Measurements from ENCODE around the gene DPP10. TPM values are rescaled to one million over a fixed set of nuclear protein-coding genes. Genes with fewer than 3 reads are reported as not detected.

DPP10 gene
- total RNA-seq, 1 experiment from 2014 or later = not detected

DNA sequence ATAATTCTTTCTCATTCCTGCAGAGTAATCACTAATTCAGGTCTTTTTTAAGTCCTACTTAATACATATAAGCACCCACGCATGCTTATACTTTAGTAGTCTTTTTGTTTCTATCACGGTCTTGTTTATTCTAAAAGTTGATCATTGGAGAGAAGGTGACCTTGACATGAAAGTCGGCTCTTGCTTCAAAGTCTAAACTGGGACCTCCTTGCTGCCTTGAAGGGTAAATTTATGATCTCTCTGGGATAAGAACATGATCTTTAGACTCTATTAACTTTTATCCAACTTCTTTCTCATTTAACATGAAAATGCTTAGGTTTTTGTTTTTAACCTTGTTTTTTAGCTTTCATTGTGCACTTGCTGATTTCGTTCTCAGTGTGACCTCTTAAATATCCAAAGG lies 792.3 kb downstream of the DPP10 start:
- TF ChIP-seq, protein P1, sequence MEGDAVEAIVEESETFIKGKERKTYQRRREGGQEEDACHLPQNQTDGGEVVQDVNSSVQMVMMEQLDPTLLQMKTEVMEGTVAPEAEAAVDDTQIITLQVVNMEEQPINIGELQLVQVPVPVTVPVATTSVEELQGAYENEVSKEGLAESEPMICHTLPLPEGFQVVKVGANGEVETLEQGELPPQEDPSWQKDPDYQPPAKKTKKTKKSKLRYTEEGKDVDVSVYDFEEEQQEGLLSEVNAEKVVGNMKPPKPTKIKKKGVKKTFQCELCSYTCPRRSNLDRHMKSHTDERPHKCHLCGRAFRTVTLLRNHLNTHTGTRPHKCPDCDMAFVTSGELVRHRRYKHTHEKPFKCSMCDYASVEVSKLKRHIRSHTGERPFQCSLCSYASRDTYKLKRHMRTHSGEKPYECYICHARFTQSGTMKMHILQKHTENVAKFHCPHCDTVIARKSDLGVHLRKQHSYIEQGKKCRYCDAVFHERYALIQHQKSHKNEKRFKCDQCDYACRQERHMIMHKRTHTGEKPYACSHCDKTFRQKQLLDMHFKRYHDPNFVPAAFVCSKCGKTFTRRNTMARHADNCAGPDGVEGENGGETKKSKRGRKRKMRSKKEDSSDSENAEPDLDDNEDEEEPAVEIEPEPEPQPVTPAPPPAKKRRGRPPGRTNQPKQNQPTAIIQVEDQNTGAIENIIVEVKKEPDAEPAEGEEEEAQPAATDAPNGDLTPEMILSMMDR (IDR thresholded peaks at IDR 0.05; ENCODE audit: unreplicated experiment) = no peak
- Mint-ChIP-seq H3K27ac (ENCODE audit: unreplicated experiment) (no peak overlapping the region), H3K4me1 (ENCODE audit: low read depth, unreplicated experiment) (no peaks in the 10 kb centered on the region), H3K36me3 (ENCODE audit: insufficient read depth, unreplicated experiment) (no peaks in the 10 kb centered on the region), H3K9me3 (ENCODE audit: low read depth, unreplicated experiment) (peaks cover 8% of the 10 kb centered on the region), H3K4me3 (ENCODE audit: low read depth, unreplicated experiment) (no peak overlapping the region), H3K27me3 (ENCODE audit: unreplicated experiment) (no peaks in the 10 kb centered on the region)
- BruUV-seq (replicated peaks) = no TSS peak
- intact Hi-C loops (cut with micrococcal nuclease; ENCODE audit: unreplicated experiment) = no loop called here
- DNase-seq = no peak
- CTCF ChIA-PET = no interaction called here

DNA sequence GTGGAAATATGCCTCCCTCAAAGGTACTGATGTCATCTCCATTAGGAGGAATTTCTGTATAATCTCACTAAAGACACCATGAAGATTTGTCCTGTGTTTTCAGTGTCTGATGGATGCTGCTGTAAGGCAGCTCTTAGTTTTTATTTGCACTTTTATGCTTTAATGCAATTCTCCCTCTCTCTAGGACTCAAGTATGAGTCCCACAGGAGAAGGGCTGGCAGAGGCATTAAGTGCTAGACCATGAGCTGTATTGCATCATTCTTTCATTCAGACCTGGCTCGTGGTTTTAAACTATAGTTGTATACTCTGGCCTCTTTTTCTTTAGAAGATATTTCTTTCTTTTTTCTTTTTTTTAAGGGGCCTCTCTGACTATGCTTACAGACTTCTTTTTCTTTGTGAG lies 805.6 kb downstream of the DPP10 start:
- H3K27ac Mint-ChIP-seq (ENCODE audit: unreplicated experiment) = no peak overlapping the region
- no peaks in the 10 kb centered on the region for H3K36me3 Mint-ChIP-seq (ENCODE audit: insufficient read depth, unreplicated experiment)
- intact Hi-C loops (cut with micrococcal nuclease; ENCODE audit: unreplicated experiment) = no loop called here
- TF ChIP-seq, protein P1 (IDR thresholded peaks at IDR 0.05; ENCODE audit: unreplicated experiment) = no peak
- no peaks in the 10 kb centered on the region for H3K27me3 Mint-ChIP-seq (ENCODE audit: unreplicated experiment)
- CTCF ChIA-PET = no interaction called here
- BruUV-seq (replicated peaks) = no TSS peak
- H3K9me3 Mint-ChIP-seq (ENCODE audit: low read depth, unreplicated experiment) = peaks cover 21% of the 10 kb centered on the region
- H3K4me3 Mint-ChIP-seq (ENCODE audit: low read depth, unreplicated experiment) = no peak overlapping the region
- H3K4me1 Mint-ChIP-seq (ENCODE audit: low read depth, unreplicated experiment) = no peaks in the 10 kb centered on the region
- no peak for DNase-seq

DNA sequence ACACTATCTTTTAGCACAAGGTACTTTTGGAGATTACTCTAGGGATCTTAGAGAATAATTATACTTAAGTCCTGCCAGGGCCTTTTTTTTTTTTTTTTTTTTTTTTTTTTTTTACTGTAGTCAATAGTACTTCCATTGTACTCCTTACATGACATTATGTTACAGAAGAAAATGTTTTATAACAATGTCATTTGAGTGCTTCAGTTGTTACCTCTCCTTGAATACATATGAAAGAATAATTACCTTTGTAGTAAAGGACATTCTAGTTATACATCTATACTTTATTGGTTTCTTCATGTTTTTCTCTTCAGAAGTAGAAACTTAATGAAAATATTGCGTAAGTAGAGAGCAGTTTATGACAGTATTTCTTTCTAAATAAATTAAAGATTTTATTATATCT lies 834.9 kb downstream of the DPP10 start:
- TF ChIP-seq, protein P1 (IDR thresholded peaks at IDR 0.05; ENCODE audit: unreplicated experiment) = no peak
- H3K27ac Mint-ChIP-seq (ENCODE audit: unreplicated experiment) = no peak overlapping the region
- no peak for DNase-seq
- H3K4me1 Mint-ChIP-seq (ENCODE audit: low read depth, unreplicated experiment) = no peaks in the 10 kb centered on the region
- no peaks in the 10 kb centered on the region for H3K36me3 Mint-ChIP-seq (ENCODE audit: insufficient read depth, unreplicated experiment)
- no TSS peak for BruUV-seq (replicated peaks)
- peaks cover 11% of the 10 kb centered on the region for H3K9me3 Mint-ChIP-seq (ENCODE audit: low read depth, unreplicated experiment)
- no peaks in the 10 kb centered on the region for H3K27me3 Mint-ChIP-seq (ENCODE audit: unreplicated experiment)
- CTCF ChIA-PET = no interaction called here
- no peak overlapping the region for H3K4me3 Mint-ChIP-seq (ENCODE audit: low read depth, unreplicated experiment)
- intact Hi-C loops (cut with micrococcal nuclease; ENCODE audit: unreplicated experiment) = no loop called here

DNA sequence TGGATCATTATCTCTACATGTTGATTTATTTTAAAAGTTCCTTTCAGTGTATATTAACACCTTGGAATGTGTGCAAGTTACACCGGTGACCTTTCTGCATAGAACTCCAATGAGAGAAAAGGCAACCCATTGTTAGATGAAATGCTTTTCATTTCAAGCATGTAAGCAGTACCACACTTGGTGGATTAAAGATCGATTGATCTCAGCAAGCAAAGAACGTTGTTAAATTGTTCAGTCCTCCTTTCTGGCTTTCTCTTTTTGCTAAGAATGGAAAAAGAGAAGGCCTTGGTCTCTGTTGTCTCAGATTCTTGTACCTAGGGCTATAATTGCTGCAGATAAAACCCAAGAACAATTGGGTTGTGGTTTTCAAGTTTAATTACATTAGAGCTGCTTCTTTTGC lies 843.0 kb downstream of the DPP10 start:
- CTCF ChIA-PET = no interaction called here
- H3K27ac Mint-ChIP-seq (ENCODE audit: unreplicated experiment) = no peak overlapping the region
- intact Hi-C loops (cut with micrococcal nuclease; ENCODE audit: unreplicated experiment) = no loop called here
- H3K4me3 Mint-ChIP-seq (ENCODE audit: low read depth, unreplicated experiment) = no peak overlapping the region
- H3K36me3 Mint-ChIP-seq (ENCODE audit: insufficient read depth, unreplicated experiment) = no peaks in the 10 kb centered on the region
- no TSS peak for BruUV-seq (replicated peaks)
- H3K4me1 Mint-ChIP-seq (ENCODE audit: low read depth, unreplicated experiment) = no peaks in the 10 kb centered on the region
- H3K9me3 Mint-ChIP-seq (ENCODE audit: low read depth, unreplicated experiment) = peaks cover 8% of the 10 kb centered on the region
- no peak for DNase-seq
- TF ChIP-seq, protein P1 (IDR thresholded peaks at IDR 0.05; ENCODE audit: unreplicated experiment) = no peak
- H3K27me3 Mint-ChIP-seq (ENCODE audit: unreplicated experiment) = no peaks in the 10 kb centered on the region

DNA sequence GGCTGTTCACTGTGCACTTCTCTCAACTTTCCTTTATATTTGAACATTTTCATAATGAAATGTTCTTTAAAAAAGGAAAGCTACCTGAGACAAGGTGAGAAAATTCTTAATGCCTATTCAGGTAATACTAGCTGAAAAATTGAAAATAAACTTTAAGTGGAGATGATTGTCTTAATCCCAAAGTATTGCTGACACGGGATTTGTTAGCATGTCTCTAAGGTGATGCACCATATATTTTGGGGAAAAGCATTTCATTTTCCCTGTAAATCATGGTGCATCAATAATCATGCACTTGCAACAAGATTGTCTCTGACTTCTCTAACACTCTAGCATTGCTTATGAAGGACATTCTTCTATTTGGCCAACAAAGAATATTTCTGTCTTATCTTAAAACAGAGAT lies 848.0 kb downstream of the DPP10 start:
- intact Hi-C loops (cut with micrococcal nuclease; ENCODE audit: unreplicated experiment) = no loop called here
- no peak overlapping the region for H3K27ac Mint-ChIP-seq (ENCODE audit: unreplicated experiment)
- no peaks in the 10 kb centered on the region for H3K36me3 Mint-ChIP-seq (ENCODE audit: insufficient read depth, unreplicated experiment)
- BruUV-seq (replicated peaks) = no TSS peak
- CTCF ChIA-PET = no interaction called here
- no peak for DNase-seq
- H3K4me3 Mint-ChIP-seq (ENCODE audit: low read depth, unreplicated experiment) = no peak overlapping the region
- H3K9me3 Mint-ChIP-seq (ENCODE audit: low read depth, unreplicated experiment) = peaks cover 8% of the 10 kb centered on the region
- TF ChIP-seq, protein P1 (IDR thresholded peaks at IDR 0.05; ENCODE audit: unreplicated experiment) = no peak
- no peaks in the 10 kb centered on the region for H3K27me3 Mint-ChIP-seq (ENCODE audit: unreplicated experiment)
- no peaks in the 10 kb centered on the region for H3K4me1 Mint-ChIP-seq (ENCODE audit: low read depth, unreplicated experiment)
